ENCODE results near the gene GFER.

DNA sequence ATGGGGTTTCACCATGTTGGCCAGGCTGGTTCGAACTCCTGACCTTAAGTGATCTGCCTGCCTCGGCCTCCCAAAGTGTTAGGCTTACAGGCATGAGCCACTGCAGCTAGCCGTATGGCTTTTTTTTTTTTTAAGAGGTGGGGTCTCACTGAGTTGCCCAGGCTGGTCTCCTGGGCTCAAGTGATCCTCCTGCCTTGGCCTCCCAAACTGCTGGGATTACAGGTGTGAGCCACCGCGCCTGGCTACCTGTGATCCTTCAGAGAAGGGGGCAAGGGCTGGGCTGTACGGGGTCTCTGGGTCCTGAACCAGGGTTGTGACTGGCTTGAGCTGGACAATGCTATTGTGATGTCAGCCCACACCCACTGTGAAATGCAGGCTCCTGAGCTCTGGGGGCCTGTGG, 17.5 kb upstream of the GFER start, which contains the start of gene RNF151:
- TF ChIP-seq CREB5 (CRISPR knock-in tag; IDR thresholded peaks at IDR 0.05; ENCODE audit: low read depth) (no peak), CSDC2 (CRISPR knock-in tag; IDR thresholded peaks at IDR 0.05) (no peak), OSR1 (CRISPR knock-in tag; IDR thresholded peaks at IDR 0.05) (no peak), ISL1 (CRISPR knock-in tag; IDR thresholded peaks at IDR 0.05) (no peak), SNAI2 (CRISPR knock-in tag; IDR thresholded peaks at IDR 0.05) (no peak), ZFP30 (CRISPR knock-in tag; IDR thresholded peaks at IDR 0.05) (no peak), TOX (CRISPR knock-in tag; IDR thresholded peaks at IDR 0.05; ENCODE audit: borderline replicate concordance) (no peak), ZFP3 (CRISPR knock-in tag; IDR thresholded peaks at IDR 0.05) (no peak), RARB (CRISPR knock-in tag; IDR thresholded peaks at IDR 0.05) (no peak), ARNTL (CRISPR knock-in tag; IDR thresholded peaks at IDR 0.05; ENCODE audit: borderline replicate concordance, low read depth) (no peak), TCF4 (CRISPR knock-in tag; IDR thresholded peaks at IDR 0.05; ENCODE audit: borderline replicate concordance) (no peak)
- TF ChIP-seq, protein P1, sequence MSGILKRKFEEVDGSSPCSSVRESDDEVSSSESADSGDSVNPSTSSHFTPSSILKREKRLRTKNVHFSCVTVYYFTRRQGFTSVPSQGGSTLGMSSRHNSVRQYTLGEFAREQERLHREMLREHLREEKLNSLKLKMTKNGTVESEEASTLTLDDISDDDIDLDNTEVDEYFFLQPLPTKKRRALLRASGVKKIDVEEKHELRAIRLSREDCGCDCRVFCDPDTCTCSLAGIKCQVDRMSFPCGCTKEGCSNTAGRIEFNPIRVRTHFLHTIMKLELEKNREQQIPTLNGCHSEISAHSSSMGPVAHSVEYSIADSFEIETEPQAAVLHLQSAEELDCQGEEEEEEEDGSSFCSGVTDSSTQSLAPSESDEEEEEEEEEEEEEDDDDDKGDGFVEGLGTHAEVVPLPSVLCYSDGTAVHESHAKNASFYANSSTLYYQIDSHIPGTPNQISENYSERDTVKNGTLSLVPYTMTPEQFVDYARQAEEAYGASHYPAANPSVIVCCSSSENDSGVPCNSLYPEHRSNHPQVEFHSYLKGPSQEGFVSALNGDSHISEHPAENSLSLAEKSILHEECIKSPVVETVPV (CRISPR knock-in tag; IDR thresholded peaks at IDR 0.05) = no peak
- TF ChIP-seq, protein P2, sequence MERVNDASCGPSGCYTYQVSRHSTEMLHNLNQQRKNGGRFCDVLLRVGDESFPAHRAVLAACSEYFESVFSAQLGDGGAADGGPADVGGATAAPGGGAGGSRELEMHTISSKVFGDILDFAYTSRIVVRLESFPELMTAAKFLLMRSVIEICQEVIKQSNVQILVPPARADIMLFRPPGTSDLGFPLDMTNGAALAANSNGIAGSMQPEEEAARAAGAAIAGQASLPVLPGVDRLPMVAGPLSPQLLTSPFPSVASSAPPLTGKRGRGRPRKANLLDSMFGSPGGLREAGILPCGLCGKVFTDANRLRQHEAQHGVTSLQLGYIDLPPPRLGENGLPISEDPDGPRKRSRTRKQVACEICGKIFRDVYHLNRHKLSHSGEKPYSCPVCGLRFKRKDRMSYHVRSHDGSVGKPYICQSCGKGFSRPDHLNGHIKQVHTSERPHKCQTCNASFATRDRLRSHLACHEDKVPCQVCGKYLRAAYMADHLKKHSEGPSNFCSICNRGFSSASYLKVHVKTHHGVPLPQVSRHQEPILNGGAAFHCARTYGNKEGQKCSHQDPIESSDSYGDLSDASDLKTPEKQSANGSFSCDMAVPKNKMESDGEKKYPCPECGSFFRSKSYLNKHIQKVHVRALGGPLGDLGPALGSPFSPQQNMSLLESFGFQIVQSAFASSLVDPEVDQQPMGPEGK (CRISPR knock-in tag; IDR thresholded peaks at IDR 0.05; ENCODE audit: borderline replicate concordance) = no peak

Measured in SK-N-SH treated with all-trans-retinoic acid at 6 μM for 48 hours (cell line).